Gastrocnemius medialis (tissue), 4 donors: ENCODE results near the gene PRKCE.

Experiments used
- CTCF ChIP-seq, 5 experiments: fragments of 450-650 bp in 3 of 5; fragments of 200-600 bp in 2 of 5; sonication (generic) in 2 of 5; IDR thresholded peaks in 4 of 5; conservative IDR thresholded peaks in 1 of 5; 1 replicate in 4 of 5; 2 replicates in 1 of 5; pipeline ENCODE4 v1.5.1; 2016 to 2019; ENCODE audit warnings: antibody characterized with exemption in 5 of 5, mild to moderate bottlenecking in 3 of 5, moderate library complexity in 3 of 5
- POLR2A ChIP-seq, 2 donors: fragments of 450-650 bp; IDR thresholded peaks; one replicate each; pipeline ENCODE4 v1.6.1; 2017; ENCODE audit warnings: antibody characterized with exemption in 2 of 2, mild to moderate bottlenecking in 2 of 2, moderate library complexity in 2 of 2

- no peak for TF ChIP-seq CTCF (IDR thresholded peaks at IDR 0.05 in 4 of 5, conservative IDR thresholded peaks at IDR 0.05 in 1 of 5)
- no peak for TF ChIP-seq POLR2A (IDR thresholded peaks at IDR 0.05)
Measured at GRCh38 chr2:46016091-46016490, 364.6 kb downstream of the PRKCE start.
